ENCODE results near the gene CLSTN1.

Gene CLSTN1

GRCh38 chr1:9691108-9691445 is 132.7 kb downstream of the CLSTN1 start:
- Mint-ChIP-seq H3K4me3 (peak overlapping the region; percentile 92), H3K9me3 (no peaks in the 10 kb centered on the region), H3K4me1 (peaks cover 63% of the 10 kb centered on the region), H3K27me3 (no peaks in the 10 kb centered on the region), H3K36me3 (ENCODE audit: insufficient read depth) (peaks cover 37% of the 10 kb centered on the region), H3K27ac (ENCODE audit: low read depth) (peak overlapping the region; percentile 92)
- DNase-seq (ENCODE audit: low spot score in 2 of 2) (no peak), ATAC-seq (replicated peaks; ENCODE audit: extremely low read depth, poor library complexity, severe bottlenecking) (no peak)

- DNase-seq (ENCODE audit: low spot score in 2 of 2) (no peak), ATAC-seq (replicated peaks; ENCODE audit: extremely low read depth, poor library complexity, severe bottlenecking) (no peak)
- Mint-ChIP-seq H3K27me3 (no peaks in the 10 kb centered on the region), H3K36me3 (ENCODE audit: insufficient read depth) (peaks cover 40% of the 10 kb centered on the region), H3K27ac (ENCODE audit: low read depth) (peak overlapping the region; percentile 92), H3K9me3 (no peaks in the 10 kb centered on the region), H3K4me3 (peak overlapping the region; percentile 92), H3K4me1 (peaks cover 68% of the 10 kb centered on the region)
Observed at GRCh38 chr1:9690440-9691107, 133.2 kb downstream of the CLSTN1 start.

GRCh38 chr1:9689971-9690381 is 133.8 kb downstream of the CLSTN1 start:
- H3K4me1 Mint-ChIP-seq: peaks cover 65% of the 10 kb centered on the region
- H3K27me3 Mint-ChIP-seq: no peaks in the 10 kb centered on the region
- DNase-seq (ENCODE audit: low spot score in 2 of 2): no peak
- peak overlapping the region; percentile 92 for H3K4me3 Mint-ChIP-seq
- H3K9me3 Mint-ChIP-seq: no peaks in the 10 kb centered on the region
- no peak for ATAC-seq (replicated peaks; ENCODE audit: extremely low read depth, poor library complexity, severe bottlenecking)
- peaks cover 36% of the 10 kb centered on the region for H3K36me3 Mint-ChIP-seq (ENCODE audit: insufficient read depth)
- peak overlapping the region; percentile 92 for H3K27ac Mint-ChIP-seq (ENCODE audit: low read depth)

GRCh38 chr1:9689011-9689706 is 134.6 kb downstream of the CLSTN1 start:
- Mint-ChIP-seq H3K4me1 (peaks cover 64% of the 10 kb centered on the region), H3K9me3 (no peaks in the 10 kb centered on the region), H3K4me3 (peak overlapping the region; percentile 75), H3K27ac (ENCODE audit: low read depth) (no peak overlapping the region), H3K27me3 (no peaks in the 10 kb centered on the region), H3K36me3 (ENCODE audit: insufficient read depth) (peaks cover 31% of the 10 kb centered on the region)
- DNase-seq (ENCODE audit: low spot score in 2 of 2): peak; percentile 61 to 64
- peak; percentile 83 for ATAC-seq (replicated peaks; ENCODE audit: extremely low read depth, poor library complexity, severe bottlenecking)

GRCh38 chr1:9688599-9688998 is 135.2 kb downstream of the CLSTN1 start:
- no peaks in the 10 kb centered on the region for H3K27me3 Mint-ChIP-seq
- H3K9me3 Mint-ChIP-seq: no peaks in the 10 kb centered on the region
- ATAC-seq (replicated peaks; ENCODE audit: extremely low read depth, poor library complexity, severe bottlenecking): no peak
- no peak for DNase-seq (ENCODE audit: low spot score in 2 of 2)
- H3K36me3 Mint-ChIP-seq (ENCODE audit: insufficient read depth): peaks cover 28% of the 10 kb centered on the region
- H3K4me1 Mint-ChIP-seq: peaks cover 66% of the 10 kb centered on the region
- H3K4me3 Mint-ChIP-seq: peak overlapping the region; percentile 75
- no peak overlapping the region for H3K27ac Mint-ChIP-seq (ENCODE audit: low read depth)

- ATAC-seq (replicated peaks; ENCODE audit: extremely low read depth, poor library complexity, severe bottlenecking) (no peak), DNase-seq (ENCODE audit: low spot score in 2 of 2) (no peak)
- Mint-ChIP-seq H3K27ac (ENCODE audit: low read depth) (peak overlapping the region; percentile 19), H3K4me3 (peak overlapping the region; percentile 75), H3K4me1 (peaks cover 67% of the 10 kb centered on the region), H3K9me3 (no peaks in the 10 kb centered on the region), H3K36me3 (ENCODE audit: insufficient read depth) (peaks cover 26% of the 10 kb centered on the region), H3K27me3 (no peaks in the 10 kb centered on the region)
Observed at GRCh38 chr1:9687874-9688582, 135.7 kb downstream of the CLSTN1 start.

GRCh38 chr1:9687120-9687873 is 136.5 kb downstream of the CLSTN1 start:
- Mint-ChIP-seq H3K27me3 (no peaks in the 10 kb centered on the region), H3K4me1 (peaks cover 67% of the 10 kb centered on the region), H3K27ac (ENCODE audit: low read depth) (peak overlapping the region; percentile 68), H3K36me3 (ENCODE audit: insufficient read depth) (peaks cover 23% of the 10 kb centered on the region), H3K9me3 (no peaks in the 10 kb centered on the region), H3K4me3 (peak overlapping the region; percentile 75)
- peak; percentile 35 for ATAC-seq (replicated peaks; ENCODE audit: extremely low read depth, poor library complexity, severe bottlenecking)
- peak; percentile 21 to 30 for DNase-seq (ENCODE audit: low spot score in 2 of 2)

GRCh38 chr1:9684801-9685200 is 139.0 kb downstream of the CLSTN1 start:
- no peaks in the 10 kb centered on the region for H3K27me3 Mint-ChIP-seq
- no peak for DNase-seq (ENCODE audit: low spot score in 2 of 2)
- H3K27ac Mint-ChIP-seq (ENCODE audit: low read depth): peak overlapping the region; percentile 69
- no peak for ATAC-seq (replicated peaks; ENCODE audit: extremely low read depth, poor library complexity, severe bottlenecking)
- H3K36me3 Mint-ChIP-seq (ENCODE audit: insufficient read depth): peaks cover 16% of the 10 kb centered on the region
- peaks cover 60% of the 10 kb centered on the region for H3K4me1 Mint-ChIP-seq
- no peaks in the 10 kb centered on the region for H3K9me3 Mint-ChIP-seq
- no peak overlapping the region for H3K4me3 Mint-ChIP-seq

GRCh38 chr1:9680828-9681227 is 142.9 kb downstream of the CLSTN1 start:
- no peak for DNase-seq (ENCODE audit: low spot score in 2 of 2)
- Mint-ChIP-seq H3K4me3 (peak overlapping the region; percentile 39), H3K36me3 (ENCODE audit: insufficient read depth) (peaks cover 25% of the 10 kb centered on the region), H3K27ac (ENCODE audit: low read depth) (peak overlapping the region; percentile 40), H3K27me3 (no peaks in the 10 kb centered on the region), H3K9me3 (no peaks in the 10 kb centered on the region), H3K4me1 (peaks cover 66% of the 10 kb centered on the region)
- ATAC-seq (replicated peaks; ENCODE audit: extremely low read depth, poor library complexity, severe bottlenecking): no peak

GRCh38 chr1:9680091-9680490 is 143.7 kb downstream of the CLSTN1 start:
- DNase-seq (ENCODE audit: low spot score in 2 of 2) (no peak), ATAC-seq (replicated peaks; ENCODE audit: extremely low read depth, poor library complexity, severe bottlenecking) (no peak)
- H3K4me1 Mint-ChIP-seq: peaks cover 62% of the 10 kb centered on the region
- peak overlapping the region; percentile 40 for H3K27ac Mint-ChIP-seq (ENCODE audit: low read depth)
- H3K36me3 Mint-ChIP-seq (ENCODE audit: insufficient read depth): peaks cover 26% of the 10 kb centered on the region
- H3K9me3 Mint-ChIP-seq: no peaks in the 10 kb centered on the region
- H3K27me3 Mint-ChIP-seq: no peaks in the 10 kb centered on the region
- peak overlapping the region; percentile 39 for H3K4me3 Mint-ChIP-seq
